Upper lobe of right lung (tissue), 1 donor: ENCODE results near the gene CES5A. TPM values are rescaled to one million over a fixed set of nuclear protein-coding genes. Genes with fewer than 3 reads are reported as not detected.
A peak's percentile ranks its signal among the peaks of the same experiment; 100 is the strongest.
"Not testable (repeated sequence)": the region's sequence is repeated elsewhere in the genome, so short reads cannot be mapped to it uniquely, and the experiment has no call there.

Experiments used
- ATAC-seq: fragments of 200-7000 bp; cut with Tn5 transposase; one replicate; pipeline ENCODE4 v1.9.1; 2020; ENCODE audit warnings: mild to moderate bottlenecking, moderate library complexity
- DNase-seq: peaks from one replicate; pipeline ENCODE4 v3.0.0-alpha.2; 2020
- H3K27ac ChIP-seq: fragments of 200-600 bp; one replicate; pipeline ENCODE4 v1.8.0; 2022
- H3K27me3 ChIP-seq: fragments of 200-600 bp; one replicate; pipeline ENCODE4 v1.8.0; 2022; ENCODE audit warnings: mild to moderate bottlenecking
- H3K36me3 ChIP-seq: fragments of 200-600 bp; one replicate; pipeline ENCODE4 v1.8.0; 2022
- H3K4me1 ChIP-seq: fragments of 200-600 bp; one replicate; pipeline ENCODE4 v1.8.0; 2022
- H3K4me3 ChIP-seq: fragments of 200-600 bp; one replicate; pipeline ENCODE4 v1.8.0; 2022; ENCODE audit warnings: mild to moderate bottlenecking
- H3K9me3 ChIP-seq: fragments of 200-600 bp; one replicate; pipeline ENCODE4 v1.8.0; 2022
- intact Hi-C: fragments of 100-400 bp; cut with DNase I; formaldehyde crosslinking; loops from one replicate; pipeline ENCODE4 v1.11.0; 2022
- total RNA-seq: library from RNA; stranded (reverse); fragmentation: NEBNext Ultra II Directional; extraction: Animal tissue kit (Norgen Biotek cat#: 25700); gene quantifications from one replicate; pipeline ENCODE4 v1.2.1, GENCODE V29; 2021
- TF ChIP-seq, protein P1 (sequence below): fragments of 200-600 bp; IDR thresholded peaks from one replicate; pipeline ENCODE4 v1.8.0; 2022; ENCODE audit warnings: antibody characterized with exemption
- donor health status: DM: no; HTN: yes; CAD: no; lungs with severe emphysema.

CES5A gene
- total RNA-seq, 1 donor from 2014 or later: not detected

DNA sequence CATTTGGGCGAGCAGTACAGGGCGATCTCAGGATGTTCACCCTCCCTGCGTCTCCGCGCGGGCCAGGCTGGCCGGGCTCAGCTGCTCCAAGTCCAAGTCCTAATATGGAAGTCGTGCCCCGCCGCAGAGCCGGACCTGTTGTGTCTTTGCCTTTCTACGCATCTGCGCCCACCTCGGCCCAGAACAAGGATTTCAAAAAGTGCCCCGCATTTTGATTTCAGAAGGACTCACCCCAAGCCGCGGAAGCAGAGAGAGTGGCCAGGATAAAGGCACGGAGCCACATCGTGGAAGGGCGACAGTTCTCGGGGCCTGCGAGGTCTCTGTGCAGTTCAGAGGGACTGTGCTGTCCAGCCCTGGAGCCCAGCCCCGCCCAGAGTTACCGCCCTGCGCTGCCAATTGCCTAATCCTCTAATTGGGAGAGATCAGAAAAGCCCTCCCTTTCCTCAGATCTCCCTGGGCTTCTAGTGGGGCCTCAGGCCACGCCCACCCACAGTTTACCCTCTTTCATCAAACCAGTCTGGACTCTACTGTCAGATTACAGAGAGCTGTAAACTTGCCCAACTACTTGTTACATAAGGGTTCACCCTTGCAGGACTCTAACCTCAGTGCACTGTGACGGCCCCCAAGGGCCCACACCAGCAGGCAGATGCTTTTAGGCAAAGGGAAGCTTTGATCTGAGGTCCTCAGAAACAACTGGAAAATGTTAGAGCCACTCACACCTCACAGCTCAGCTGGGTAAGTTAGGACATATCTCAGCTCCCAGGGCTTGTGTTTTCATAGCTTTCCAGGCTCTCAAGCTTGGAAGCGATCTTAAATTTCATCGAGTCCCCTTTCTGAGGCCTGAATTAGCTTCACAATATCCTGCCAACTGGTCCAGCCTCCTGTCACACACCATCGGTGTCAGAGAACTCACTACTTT lies 42.1 kb downstream of the CES5A start, which contains the start of gene CES1:
Gene CES1 (minus strand): TSS at position 324 of the 919 bp plus-strand sequence. CDS start 41 bp downstream, at position 283.
- TF ChIP-seq, protein P1, sequence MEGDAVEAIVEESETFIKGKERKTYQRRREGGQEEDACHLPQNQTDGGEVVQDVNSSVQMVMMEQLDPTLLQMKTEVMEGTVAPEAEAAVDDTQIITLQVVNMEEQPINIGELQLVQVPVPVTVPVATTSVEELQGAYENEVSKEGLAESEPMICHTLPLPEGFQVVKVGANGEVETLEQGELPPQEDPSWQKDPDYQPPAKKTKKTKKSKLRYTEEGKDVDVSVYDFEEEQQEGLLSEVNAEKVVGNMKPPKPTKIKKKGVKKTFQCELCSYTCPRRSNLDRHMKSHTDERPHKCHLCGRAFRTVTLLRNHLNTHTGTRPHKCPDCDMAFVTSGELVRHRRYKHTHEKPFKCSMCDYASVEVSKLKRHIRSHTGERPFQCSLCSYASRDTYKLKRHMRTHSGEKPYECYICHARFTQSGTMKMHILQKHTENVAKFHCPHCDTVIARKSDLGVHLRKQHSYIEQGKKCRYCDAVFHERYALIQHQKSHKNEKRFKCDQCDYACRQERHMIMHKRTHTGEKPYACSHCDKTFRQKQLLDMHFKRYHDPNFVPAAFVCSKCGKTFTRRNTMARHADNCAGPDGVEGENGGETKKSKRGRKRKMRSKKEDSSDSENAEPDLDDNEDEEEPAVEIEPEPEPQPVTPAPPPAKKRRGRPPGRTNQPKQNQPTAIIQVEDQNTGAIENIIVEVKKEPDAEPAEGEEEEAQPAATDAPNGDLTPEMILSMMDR: no peak
- intact Hi-C loops: no loop called here
- DNase-seq: peak; percentile 94
- Histone ChIP-seq H3K4me3 (peak within 1 kb of the TSS; percentile 42), H3K36me3 (no peaks in the 10 kb centered on the region), H3K4me1 (peaks cover 23% of the 10 kb centered on the region), H3K27me3 (no peaks in the 10 kb centered on the region), H3K27ac (peak within 1 kb of the TSS; percentile 85), H3K9me3 (no peaks in the 10 kb centered on the region)
- peak; percentile 91 for ATAC-seq

DNA sequence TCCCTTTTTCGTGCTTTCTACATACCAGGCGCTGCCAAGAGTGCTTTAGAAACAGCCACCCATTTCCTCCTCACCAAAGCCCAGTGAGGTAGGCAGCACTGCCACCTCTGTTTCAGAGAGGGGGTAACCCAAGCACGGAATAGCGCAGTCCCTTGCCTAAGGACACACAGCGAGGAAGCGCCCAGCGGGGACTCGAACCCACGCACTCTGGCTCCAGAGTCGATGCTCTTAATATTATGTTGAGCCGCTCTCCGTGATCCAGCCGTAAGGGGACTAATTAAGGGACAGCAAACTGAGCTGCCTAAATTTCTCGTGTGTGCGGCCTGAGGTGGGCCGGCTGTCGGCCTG lies 42.8 kb downstream of the CES5A start:
- Histone ChIP-seq H3K27me3 (no peaks in the 10 kb centered on the region), H3K4me3 (peak overlapping the region; percentile 42), H3K36me3 (no peaks in the 10 kb centered on the region), H3K9me3 (no peaks in the 10 kb centered on the region), H3K4me1 (peaks cover 23% of the 10 kb centered on the region), H3K27ac (peak overlapping the region; percentile 85)
- intact Hi-C loops: no loop called here
- TF ChIP-seq, protein P1: no peak
- ATAC-seq (peak; percentile 4), DNase-seq (no peak)

DNA sequence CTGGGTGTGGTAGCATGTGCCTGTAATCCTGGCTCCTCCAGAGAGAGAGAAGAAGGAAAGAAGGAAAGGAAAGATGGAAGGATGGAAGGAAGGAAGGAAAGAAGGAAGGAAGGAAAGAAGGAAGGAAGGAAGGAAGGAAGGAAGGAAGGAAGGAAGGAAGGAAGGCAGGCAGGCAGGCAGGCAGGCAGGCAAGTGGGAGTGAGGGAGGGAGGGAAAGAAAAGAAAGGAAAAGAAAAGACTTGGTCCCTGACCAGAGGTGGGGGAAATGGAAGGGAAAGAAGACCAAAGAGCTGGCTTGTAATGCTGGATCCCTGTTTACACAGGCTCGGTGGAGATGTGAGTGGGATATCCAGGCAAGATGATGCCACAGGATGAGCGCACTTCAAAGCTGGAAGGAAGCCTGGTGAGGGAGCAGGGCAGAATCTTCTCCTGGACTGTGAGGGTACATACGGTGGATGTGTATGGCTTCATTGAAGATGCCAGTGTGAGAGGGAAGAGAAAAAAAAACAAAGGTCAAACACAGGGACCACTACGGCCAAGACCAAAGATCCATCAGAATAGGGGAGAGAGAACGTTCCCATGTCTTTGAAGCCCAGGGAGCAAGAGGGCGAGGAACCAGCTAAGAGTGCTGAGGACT lies 44.4 kb downstream of the CES5A start:
- Histone ChIP-seq H3K27me3 (no peaks in the 10 kb centered on the region), H3K4me1 (peaks cover 16% of the 10 kb centered on the region), H3K4me3 (no peak overlapping the region), H3K9me3 (no peaks in the 10 kb centered on the region), H3K36me3 (no peaks in the 10 kb centered on the region), H3K27ac (no peak overlapping the region)
- DNase-seq (no peak), ATAC-seq (no peak)
- TF ChIP-seq, protein P1: no peak
- intact Hi-C loops: no loop called here

DNA sequence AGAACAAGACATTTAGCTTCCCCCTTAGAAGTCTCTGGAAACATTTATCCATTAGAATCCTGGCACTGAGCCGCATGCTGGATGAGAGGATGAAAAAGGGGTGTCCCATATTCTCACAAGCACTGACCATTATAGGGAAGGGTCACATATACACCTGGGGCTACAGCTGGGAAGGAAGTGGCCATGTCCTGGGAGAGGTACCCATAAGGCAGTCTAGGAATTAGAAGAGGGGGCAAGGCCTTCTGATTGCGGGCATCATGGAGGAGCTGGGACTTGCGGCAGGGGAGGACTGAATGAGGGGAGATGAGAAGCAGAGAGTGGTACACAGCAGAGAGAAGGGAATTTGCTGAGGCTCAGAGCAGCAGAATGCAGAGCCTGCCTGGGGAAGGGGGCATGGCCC lies 45.9 kb downstream of the CES5A start:
- H3K36me3 ChIP-seq: peaks cover 13% of the 10 kb centered on the region
- ATAC-seq, DNase-seq, H3K9me3 ChIP-seq, H3K4me3 ChIP-seq, H3K27me3 ChIP-seq, H3K4me1 ChIP-seq, intact Hi-C loops, H3K27ac ChIP-seq: not testable (repeated sequence)

DNA sequence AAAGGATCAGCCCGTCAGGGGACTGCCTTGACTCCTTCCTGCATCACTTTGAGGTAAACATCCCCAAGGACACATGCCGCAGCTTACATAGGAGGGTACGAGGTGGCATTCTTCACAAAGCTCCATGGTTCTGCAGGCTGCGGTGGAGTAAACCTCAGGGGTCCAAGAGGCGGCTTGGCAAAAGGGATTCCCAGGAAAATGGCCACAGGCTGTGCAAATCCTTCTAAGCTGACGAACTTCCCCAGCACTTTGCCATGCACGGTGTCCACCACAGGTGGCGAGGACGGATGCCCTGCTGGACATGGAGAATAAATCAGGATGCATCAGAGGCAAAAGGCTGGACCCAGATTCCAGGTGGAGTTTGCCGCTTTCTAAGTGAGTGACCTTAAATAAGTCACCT lies 46.5 kb downstream of the CES5A start:
- Histone ChIP-seq H3K4me3 (no peak overlapping the region), H3K36me3 (peaks cover 13% of the 10 kb centered on the region), H3K4me1 (peaks cover 3% of the 10 kb centered on the region), H3K9me3 (no peaks in the 10 kb centered on the region), H3K27me3 (no peaks in the 10 kb centered on the region), H3K27ac (no peak overlapping the region)
- no peak for DNase-seq
- intact Hi-C loops: no loop called here
- no peak for ATAC-seq
- TF ChIP-seq, protein P1: no peak

DNA sequence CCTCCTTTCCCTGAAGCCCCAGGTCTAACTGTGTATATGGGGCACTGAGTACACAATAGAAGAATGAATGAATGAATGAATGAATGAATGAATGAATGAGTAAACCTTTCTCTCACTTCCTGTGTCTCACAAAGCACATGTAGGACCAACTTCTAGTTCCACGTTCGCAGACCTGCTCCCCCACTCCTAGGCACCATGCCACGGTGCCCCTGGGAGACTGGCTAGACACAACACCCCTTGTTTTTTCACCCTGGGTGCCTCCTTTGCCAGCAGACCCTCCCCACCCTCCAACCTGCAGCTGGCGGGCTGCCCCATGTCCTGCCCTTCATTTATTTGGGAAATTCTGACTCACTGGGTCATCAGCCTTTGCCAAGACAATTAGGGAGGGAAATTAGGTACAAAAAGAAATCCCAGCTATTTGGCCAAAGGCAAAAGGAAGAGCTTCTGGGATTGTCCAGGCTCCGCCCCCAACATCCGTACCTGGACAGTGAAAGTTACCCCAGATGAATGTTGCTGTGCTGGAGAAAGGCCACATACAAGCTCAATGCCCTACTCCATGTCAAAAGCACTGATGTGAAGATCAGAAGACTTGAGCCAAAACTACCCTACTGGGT lies 50.0 kb downstream of the CES5A start:
- Histone ChIP-seq H3K36me3 (peaks cover 25% of the 10 kb centered on the region), H3K9me3 (no peaks in the 10 kb centered on the region), H3K27ac (no peak overlapping the region), H3K4me1 (no peaks in the 10 kb centered on the region), H3K27me3 (no peaks in the 10 kb centered on the region), H3K4me3 (no peak overlapping the region)
- TF ChIP-seq, protein P1: no peak
- no peak for ATAC-seq
- no peak for DNase-seq
- intact Hi-C loops: no loop called here
